ENCODE results near the gene C1QTNF8.
A peak's percentile ranks its signal among the peaks of the same experiment; 100 is the strongest.

Gene C1QTNF8

DNA sequence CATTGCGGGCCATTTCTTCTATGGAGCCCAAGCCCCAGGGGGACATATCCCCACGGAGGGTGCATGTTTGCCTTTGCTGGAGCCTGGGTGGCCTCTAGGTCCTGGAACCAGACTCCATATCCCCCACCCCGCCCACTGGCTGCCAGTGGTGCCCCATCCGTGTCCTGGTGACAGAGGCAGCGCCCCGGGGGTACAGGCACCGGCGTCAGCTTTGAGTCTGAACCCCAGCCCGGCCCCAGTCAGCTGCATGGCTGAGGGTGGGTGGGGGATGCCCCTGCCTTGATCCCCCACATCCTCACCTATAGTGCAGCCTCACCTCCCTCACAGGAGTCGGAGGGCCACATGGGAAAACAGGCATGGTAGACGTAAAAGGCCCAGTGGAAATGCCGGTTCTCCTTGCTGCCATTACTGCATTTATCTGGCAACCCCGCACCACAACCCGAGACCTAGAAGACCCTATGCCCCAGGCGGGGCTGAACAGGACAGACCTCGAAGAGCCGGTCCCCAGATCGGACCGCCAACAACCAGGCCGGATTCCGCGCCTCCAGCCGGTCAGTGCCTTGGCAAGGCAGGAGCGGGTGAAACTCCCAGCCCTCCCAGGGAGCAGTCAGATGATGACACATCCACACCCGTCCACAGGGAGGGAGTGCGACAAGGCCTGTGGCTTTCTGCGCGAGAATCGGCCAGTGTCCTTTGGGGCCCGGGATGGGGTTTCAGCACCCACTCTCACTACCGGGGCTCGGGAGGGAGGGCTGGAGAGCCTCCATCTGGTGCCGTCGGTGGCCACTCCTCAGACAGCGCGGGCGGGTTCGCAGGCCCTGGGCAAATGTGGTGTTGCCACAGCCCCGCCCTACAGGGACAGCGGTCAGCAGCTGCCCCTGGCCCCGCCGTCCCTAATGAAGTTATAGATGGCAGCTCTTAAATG is 35.4 kb downstream of the C1QTNF8 start:
- DNase-seq (ENCODE audit: low read depth in 2 of 2), result no peak

DNA sequence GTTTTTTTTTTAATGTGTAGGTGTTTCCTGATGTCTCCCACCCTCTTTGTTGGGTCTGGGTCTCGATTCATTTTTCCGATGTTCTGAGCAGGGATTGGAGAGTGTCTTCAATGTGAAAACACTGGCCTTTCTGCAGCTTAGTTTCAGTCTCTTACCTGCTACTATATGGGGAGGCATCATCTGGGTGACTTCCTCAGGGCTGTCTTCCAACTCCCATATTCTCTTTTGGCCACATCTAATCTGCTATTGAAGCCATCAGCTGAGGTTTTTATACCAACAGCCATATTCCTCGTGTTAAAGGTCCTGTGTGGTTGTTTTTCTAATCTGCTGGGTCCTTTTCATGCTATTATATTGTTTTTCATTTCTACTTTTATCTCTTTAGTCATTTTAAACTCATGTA is 36.7 kb downstream of the C1QTNF8 start:
- no peak for DNase-seq (ENCODE audit: low read depth in 2 of 2)

DNA sequence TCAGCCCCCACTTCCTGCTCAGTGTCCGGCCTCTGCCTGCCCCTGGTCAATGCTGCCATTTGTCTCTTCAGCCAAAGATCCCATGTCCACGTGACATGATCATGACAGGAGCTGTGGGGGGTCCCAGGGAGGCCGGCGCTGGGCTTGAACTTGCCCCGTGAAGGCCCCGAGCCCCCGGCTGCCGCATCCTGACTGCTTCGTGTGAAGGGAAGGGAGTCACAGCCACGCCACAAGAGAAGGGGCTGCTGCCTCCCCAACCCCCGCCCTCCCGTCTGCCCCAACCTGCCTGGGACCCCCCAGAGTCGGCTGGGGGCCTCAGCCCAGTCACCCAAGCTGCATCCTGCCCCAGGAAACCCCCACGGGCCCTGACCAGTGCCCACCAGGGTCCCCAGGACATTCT is 37.8 kb downstream of the C1QTNF8 start:
- DNase-seq (ENCODE audit: low read depth in 2 of 2), result no peak

DNA sequence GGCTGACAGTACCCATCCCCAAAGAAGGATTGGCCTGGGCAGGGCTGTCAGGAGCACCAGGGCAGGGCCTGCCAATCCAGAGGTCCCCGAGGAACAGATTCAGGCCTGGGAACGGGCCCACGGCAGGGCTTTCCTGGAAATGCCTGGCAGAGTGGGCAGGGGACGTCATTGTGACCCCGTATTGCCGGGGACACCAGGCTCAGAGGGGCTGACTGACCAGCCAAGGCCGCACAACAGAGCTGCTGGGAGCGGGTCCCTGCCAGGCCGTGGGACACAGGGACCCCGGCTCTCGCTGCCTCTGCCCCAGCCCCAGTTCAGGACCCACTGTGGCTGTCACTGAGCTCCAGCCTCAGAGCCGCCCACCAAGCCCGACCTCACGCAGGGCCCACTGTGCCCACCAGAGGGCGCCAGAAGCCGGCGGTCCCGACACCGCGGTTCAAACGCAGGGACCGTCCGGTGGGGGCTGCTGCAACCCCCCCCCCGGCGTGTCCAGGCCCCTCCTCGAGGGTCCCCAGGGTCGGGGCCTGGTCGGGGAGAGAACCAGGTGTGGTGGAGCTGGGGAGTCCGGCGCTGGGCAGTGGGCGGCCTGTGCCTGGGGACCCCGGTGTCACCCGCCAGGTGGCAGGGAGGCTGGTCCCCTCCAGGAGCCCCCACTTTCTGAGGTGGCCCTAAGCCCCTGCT is 38.7 kb downstream of the C1QTNF8 start:
- peak; percentile 60 to 68 for DNase-seq (ENCODE audit: low read depth in 2 of 2)

DNA sequence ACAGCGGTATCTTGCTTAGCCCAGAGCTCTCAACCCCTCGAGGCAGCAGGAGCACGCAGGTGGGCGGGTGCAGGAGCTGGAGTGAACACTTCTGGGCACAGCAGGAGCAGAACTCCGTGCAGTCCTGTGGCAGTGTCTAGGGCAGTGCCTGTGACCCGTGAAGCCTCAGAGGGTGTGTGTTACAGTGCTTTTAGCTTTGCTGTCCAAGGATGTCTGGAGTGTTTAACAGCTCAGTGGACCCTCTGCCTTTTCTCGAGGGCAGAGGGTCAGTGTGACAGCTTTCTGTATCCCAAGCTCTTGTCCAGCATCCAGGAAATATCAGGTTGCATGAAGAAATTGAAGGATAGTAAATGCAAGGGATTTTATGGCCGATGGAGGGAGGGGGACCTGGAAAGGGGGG is 39.8 kb downstream of the C1QTNF8 start:
- DNase-seq (ENCODE audit: low read depth in 2 of 2), result no peak

DNA sequence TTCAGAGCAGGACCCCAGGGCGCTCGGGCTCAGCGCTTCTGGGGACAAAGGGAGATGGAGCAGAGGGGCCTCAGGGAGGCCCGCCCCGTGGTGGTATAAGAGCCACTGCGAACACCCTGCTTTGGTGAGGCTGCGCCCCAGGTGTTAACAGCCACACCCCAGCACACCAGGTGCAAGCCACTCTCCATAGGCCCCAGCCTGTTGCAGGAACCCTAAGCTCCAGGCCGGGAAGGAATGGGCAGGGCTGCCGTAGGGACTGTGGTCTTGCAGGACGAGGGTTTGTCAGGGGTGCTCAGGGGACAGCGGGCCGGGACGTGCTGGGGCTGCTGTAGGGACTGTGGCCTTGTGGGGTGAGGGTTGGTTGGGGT is 40.5 kb downstream of the C1QTNF8 start:
- no peak for DNase-seq (ENCODE audit: low read depth in 2 of 2)

DNA sequence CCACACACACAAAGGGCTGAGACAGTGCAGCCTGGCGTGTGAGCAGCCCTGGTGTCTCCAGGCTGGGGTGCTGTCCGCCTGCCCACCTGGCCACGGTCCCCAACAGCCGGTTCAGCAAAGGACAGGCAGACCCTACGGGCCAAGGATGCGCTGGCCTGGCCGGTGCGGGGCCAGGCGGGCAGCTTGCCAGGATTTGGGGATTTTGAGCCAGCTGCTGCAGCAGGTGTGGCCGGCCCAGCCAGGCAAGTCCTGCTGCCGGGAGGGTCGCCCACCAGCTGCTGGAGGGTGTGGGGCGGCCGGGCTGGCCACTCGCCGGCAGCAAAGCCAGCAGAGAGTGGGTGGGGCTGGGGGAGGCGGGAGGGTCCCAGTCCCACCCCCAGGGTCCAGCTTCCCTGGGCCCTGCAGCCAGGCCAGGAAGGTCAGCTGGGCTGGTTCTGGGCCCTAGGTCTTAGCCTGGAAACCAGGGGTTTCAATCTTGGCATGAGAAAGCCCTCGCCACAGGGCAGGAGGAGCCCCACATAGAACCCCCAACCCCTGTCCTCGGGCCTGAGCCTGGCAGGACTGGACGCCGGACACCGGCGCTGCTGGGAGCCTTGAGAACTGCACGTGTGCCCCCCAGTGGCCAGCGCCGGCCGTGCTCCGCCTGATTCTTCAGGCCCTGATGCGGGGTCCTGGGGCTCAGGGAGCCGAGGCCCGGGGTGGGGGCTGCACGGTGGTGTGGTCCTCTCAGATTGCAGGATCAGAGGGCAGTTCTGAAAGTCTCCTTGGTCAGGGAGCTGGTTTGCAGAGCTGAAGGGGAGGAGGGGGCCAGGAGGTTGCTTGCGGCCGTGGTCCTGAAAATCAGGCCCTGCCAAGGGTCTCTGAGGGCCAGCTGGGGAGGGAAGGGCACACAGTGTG is 41.1 kb downstream of the C1QTNF8 start:
- peak in 1 of 2 donors; percentile 23 for DNase-seq (ENCODE audit: low read depth in 2 of 2)

DNA sequence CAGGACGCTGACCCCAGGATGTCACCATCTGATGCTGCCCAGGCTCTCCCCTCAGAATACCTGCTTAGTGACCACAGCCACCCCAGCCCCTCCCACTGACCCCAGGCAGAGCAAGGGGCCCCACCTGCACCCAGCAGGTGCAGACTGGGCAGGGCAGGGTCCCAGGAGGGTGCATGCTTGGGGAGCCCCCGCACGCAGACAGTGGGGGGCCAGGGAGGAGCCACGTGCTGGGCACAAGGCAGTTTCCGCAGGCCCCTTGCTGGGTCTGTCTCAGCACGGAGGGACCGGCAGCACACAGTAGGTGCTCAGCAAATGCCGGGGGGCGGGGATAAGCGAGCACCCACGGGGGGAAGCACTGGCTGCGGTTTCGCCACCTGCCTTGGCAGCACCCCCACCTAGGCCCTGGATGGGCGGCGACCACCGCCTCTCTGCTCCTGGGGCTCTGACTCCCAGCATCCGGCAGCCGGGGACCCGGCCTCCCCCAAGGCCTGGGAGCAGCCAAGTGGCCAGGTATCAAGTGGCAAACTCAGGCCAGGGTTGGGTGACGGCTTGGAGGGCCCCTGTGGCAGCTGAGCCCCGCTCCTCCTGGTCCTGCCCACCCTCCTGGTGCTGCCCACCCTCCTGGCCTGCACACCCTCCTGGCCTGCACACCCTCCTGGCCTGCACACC is 42.2 kb downstream of the C1QTNF8 start:
- no peak for DNase-seq (ENCODE audit: low read depth in 2 of 2)

DNA sequence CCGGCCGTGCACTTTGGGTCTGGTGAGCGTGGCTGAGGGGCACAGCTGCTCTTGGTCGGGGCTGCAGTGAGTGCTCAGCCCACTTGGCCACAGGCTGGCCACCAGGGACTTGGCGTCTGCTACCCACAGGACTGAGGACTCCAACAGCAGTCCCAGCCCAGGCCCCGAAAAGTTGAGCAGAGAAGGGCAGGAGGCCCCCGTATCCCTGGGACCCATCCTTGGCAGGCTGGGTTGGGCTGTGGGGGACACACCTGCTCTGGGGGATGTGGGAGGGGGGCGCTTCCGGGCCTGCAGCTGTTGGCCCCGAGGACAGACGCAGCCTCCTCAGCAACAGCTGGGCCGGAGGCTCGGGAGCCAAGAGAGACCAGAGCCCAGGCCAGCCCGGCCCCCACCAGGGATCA is 42.9 kb downstream of the C1QTNF8 start:
- DNase-seq (ENCODE audit: low read depth in 2 of 2), result no peak

DNA sequence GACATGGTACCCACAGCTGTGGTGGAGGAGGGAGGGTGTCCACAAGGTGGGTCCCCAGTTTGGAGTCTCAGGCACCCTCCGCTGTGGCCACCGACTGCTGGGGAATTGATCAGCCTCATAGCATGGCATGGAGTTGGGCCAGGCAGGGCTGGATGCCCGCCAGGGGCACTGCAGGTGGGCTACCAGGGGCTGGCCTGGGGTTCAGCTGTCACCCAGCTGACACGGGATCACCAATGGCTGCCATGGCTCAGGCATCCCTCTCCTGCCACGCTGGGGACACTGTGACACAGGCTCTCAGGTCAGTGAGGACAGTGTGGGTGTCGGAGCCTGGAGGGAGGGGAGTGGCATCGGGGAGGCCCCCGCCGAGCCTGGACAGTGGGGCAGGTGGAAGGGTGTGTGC is 43.3 kb downstream of the C1QTNF8 start:
- DNase-seq (ENCODE audit: low read depth in 2 of 2), result no peak

DNA sequence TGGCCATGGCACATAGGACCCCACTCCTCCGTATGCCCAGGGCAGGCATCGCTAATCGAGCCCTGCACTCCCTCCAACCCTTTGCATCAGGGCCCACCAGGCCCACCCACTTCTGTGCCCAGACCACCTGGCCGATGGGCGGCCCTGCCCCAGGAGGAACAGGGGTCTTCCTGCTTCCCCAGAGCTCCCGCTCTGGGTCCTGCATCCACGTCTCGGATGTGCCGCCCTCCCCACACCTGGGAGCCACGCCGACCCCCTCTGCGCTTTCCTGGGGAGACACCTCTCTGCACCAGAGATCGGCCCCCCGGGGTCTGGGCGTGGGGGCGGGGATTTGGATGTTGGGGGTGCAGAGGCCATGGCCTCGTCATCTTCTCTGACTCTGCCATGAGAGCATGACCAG is 44.6 kb downstream of the C1QTNF8 start:
- no peak for DNase-seq (ENCODE audit: low read depth in 2 of 2)

DNA sequence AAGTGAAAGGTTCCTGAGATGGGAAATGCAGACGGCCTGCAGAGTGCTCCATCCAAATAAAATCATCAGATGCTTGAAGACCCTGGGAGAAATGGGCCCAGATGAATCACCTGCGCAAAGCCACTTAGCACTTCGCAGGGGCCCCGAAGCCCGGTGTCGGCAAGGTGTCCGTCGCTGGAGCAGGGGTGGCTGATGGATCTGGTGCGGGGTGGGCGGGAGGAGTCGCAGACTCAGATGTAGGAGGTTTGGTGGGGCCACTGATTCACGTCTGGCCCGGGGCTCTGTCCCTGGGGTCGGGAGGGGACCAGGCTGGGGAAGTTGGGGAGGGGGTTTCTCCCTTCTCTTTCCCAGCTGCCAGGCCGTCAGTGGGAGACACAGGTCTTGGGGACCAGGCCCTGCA is 45.1 kb downstream of the C1QTNF8 start:
- DNase-seq (ENCODE audit: low read depth in 2 of 2), result no peak

DNA sequence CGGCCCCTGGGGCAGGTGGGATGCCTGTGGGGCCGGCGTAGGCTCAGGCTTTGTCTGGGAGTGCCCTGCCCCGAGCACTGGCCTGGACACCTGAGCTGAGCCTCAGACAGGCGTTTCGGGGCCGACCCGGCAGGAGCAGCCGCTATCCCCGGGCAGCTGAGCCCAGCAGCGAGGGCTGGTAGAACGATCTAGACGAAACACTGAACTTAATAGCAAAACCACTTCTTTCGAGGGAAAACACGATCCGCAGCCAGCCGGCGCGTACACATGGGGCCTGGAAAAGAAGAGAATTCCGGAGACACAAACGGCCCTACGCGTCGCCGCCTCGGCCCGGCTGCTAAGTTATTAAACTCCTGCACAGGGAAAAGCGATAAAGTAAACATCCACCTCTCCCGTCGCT is 45.5 kb downstream of the C1QTNF8 start:
- no peak for DNase-seq (ENCODE audit: low read depth in 2 of 2)

DNA sequence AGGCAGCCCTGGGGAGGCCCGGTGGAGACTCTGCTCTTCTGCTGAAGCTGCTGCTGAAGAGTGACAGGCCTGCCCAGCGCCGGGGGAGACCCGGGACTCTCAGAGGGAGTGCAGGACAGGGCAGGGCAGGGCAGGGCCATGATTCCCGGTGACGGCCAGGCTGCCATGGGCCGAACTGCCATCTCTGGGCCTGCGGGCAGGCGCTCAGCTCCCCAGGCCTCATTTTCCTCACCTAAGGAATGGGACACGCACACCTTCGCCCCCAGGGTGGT is 46.1 kb downstream of the C1QTNF8 start:
- DNase-seq (ENCODE audit: low read depth in 2 of 2), result no peak

DNA sequence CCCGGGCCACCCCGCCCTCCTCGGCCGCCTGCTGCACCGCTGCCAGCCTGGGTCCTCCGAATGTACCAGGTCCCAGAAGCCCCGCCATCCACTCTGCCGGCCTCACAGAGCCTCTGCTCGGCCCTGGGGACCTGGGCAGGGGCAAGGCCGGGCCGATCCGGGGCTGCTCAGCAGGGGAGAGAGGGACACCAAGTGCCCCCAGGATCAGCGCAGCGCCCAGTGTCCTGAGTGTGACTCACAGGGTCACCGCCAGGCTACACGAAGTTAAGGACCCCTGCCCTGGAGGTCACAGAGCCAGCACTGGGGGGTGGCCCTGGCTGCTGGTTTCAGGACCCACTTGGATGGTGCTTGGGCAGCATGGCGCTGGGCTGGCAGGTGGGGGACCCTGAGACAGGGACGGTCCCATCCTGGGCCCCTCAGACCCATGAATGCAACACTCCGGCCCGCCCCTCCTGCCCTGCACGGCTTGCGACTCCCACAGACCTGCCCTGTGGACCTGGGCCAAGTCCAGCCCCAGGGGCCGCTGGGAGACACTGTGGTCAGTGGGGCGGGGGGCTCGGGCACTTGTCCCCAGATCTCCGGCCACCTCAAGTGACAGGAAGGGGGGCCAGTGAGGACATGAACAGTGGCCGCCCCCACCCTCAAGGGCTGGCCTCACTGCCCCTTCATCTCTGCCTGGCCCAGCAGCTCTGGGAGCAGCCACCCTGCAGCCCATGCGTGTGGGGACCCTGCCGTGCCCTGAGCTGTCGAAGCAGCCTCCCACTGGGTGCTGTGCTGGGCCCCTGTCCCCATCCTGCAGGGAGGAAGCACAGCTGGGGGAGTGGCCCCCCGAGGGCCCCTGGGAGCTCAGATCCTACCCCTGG is 46.7 kb downstream of the C1QTNF8 start:
- no peak for DNase-seq (ENCODE audit: low read depth in 2 of 2)

DNA sequence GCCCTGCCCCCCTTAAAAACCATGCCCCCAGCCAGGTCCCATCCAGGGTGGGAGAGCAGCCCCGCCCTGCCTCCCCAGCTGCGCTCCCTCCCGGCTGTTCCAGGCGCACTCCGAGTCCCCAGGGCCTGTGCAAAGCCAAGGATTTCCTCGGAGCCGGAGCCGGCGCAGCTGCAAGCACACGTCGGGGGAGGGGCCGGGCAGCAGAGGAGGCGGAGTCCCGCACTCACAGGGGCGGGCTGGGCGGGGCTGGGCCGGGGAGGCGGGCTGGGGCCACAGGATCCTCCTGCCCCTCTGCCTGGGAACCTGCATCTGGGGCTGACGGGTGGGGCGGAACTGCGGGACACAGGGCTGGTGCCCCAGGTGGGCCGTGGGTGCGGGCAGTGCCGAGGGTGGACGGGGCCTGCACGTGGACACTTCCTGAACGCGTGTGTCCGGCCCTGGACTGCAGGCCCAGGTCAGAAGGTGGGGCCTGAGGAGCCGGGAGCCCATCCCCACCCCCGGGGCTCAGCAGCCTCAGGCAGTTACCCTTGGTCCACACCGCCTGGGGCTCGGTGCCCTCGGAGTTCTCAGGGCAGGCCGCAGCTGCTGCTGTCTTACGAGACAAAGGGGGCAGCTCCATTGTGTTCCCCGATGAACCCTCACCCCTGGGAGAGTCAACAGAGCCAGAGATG is 47.5 kb downstream of the C1QTNF8 start:
- DNase-seq (ENCODE audit: low read depth in 2 of 2), result no peak

DNA sequence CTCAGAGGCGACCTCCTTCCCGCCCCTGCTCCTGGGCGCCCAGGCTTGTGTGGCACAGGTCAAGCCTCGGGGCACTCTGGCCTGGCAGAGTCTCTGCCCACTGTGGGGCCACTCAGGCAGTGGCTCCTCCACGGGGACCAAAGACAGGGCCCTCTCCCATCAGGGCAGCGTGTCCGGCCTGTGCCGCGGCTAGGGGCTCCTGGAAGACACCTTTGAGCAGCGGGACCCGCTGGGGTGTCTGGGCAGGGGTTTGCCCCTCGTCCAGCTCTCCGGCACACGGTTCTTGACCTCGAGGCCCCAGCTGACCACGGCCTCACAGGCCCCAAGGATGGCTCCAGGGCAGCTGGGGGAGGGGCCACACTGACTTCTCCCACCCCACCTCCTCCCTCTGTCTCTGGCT is 48.2 kb downstream of the C1QTNF8 start:
- DNase-seq (ENCODE audit: low read depth in 2 of 2), result no peak

DNA sequence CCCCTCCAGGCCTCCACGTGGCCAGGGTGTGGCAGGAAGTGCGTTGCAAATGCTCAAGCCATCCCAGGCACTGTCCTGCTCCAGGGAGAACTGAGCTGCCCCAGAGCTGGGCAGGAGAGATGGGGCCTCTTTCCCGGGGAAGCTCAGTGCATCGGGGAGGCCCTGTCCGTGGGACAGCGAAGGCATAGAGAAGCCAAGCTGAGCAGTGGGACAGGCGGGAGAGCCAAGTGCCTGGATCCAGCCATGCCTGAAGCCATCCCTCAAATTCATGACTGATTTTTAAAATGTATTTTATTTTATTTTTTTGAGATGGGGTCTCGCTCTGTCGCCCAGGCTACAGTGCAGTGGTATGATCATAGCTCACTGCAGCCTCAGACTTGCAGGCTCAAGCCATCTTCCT is 48.9 kb downstream of the C1QTNF8 start:
- DNase-seq (ENCODE audit: low read depth in 2 of 2), result no peak

DNA sequence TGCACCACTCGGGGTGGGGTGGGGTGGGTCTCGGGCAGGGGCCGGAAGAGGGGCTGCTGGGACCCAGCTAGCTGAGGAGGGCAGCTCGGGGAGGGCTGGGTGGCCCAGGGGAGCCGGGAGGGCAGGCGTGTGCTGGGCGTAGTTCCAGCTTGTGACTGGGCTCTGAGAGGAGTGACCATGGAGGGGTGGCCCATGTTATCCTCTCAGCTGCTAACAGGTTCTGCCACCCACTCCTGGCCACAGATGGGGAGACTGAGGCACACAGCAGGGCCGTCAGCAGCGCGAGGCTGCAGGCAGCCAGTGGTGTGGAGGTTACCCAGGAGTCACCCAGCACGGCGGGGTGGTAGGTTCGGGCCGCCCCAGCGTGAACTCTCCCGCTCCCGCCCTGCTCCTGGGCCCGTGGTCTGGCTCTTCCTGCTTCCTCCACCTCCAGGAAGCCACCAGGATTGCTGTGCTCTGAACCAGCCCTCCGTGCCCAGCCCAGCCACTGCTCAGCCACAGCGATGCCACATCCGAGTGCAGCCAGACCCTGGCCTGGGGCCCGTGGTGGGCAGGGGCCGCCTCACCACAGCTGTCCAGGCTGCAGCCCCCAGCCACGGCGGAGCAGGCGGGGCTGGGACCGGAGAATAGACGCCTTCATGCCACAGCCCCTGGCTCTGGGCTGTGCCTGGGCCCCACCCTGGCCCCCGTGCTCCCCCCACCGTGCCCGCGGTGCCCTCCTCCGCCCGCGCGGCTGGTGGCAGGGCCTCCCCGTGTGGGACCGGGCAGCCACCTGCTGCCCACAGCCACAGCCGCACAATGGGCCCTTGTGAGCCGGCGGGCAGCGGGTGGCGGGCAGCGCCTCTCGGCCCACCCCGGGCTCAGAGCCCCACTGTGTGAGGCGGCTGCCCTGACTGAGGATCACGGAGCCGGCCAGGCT is 49.8 kb downstream of the C1QTNF8 start:
- no peak for DNase-seq (ENCODE audit: low read depth in 2 of 2)

Measured in stimulated activated CD8-positive, alpha-beta memory T cell treated with anti-CD3 and anti-CD28 coated beads, Interleukin-2, amount 100 ng/mL, for 48 hours (primary cell).